HepG2 (cell line): ENCODE results near the gene PLXNB2. TPM values are rescaled to one million over a fixed set of nuclear protein-coding genes. Genes with fewer than 3 reads are reported as not detected.

Experiments
- ATAC-seq: fragments of 200-7000 bp; cut with Tn5 transposase; 3 replicates; pipeline ENCODE4 v1.9.1; 2020; ENCODE audit warnings: mild to moderate bottlenecking, moderate library complexity
- BruUV-seq: library from RNA; stranded (reverse); fragments of 400-500 nt; replicated peaks from 2 replicates; lab custom pipeline; 2021; lab: Mats Ljungman, UMichigan
- CTCF ChIA-PET: fragments of 300-600 bp; formaldehyde crosslinking; extraction: SDS; loops from one replicate; lab custom pipeline; 2021; ENCODE audit warnings: low total read pairs, inconsistent platforms, low intra/inter-chr PET ratio; lab: Yijun Ruan, JAX
- POLR2A ChIA-PET: fragments of 350-600 bp; sonication (Branson Sonifier 250); formaldehyde crosslinking; loops from one replicate; lab custom pipeline; 2020; ENCODE audit warnings: antibody characterized with exemption, inconsistent platforms; lab: Yijun Ruan, JAX
- DNase-seq: peaks from one replicate; pipeline ENCODE4 v3.0.0-alpha.2; 2015; ENCODE audit warnings: low spot score
- FAIRE-seq: peaks from 3 replicates; lab custom pipeline; 2011; peaks lifted over from hg19 to GRCh38; lab: Jason Lieb, UNC
- H2AFZ ChIP-seq: one replicate; pipeline ENCODE4 v1.6.1; 2011; ENCODE audit warnings: low read length, inconsistent platforms
- H3K27ac ChIP-seq: fragments of 300-600 bp; 3 replicates; pipeline ENCODE4 v1.8.0; 2011; ENCODE audit warnings: mixed run types, mild to moderate bottlenecking, mixed read lengths, low read length, inconsistent platforms; ENCODE audit not compliant: insufficient read depth; ENCODE audit errors: extremely low read length
- H3K27me3 ChIP-seq, 2 experiments: fragments of 200-600 bp in 1 of 2; 2 replicates in 1 of 2; 3 replicates in 1 of 2; pipeline versions ENCODE4 v1.6.0 to v1.8.0; 2011; ENCODE audit warnings: low read length in 2 of 2, mild to moderate bottlenecking in 2 of 2, moderate library complexity in 2 of 2, inconsistent platforms in 1 of 2; ENCODE audit not compliant: insufficient read depth in 2 of 2, control insufficient read depth in 1 of 2
- H3K36me3 ChIP-seq, 2 experiments: fragments of 200-600 bp in 1 of 2; replicated peaks in 1 of 2; 2 replicates in 1 of 2; 3 replicates in 1 of 2; pipeline versions ENCODE4 v1.5.1 to v1.8.0; 2011; ENCODE audit warnings: low read length in 2 of 2, inconsistent platforms in 1 of 2; ENCODE audit not compliant: insufficient read depth in 2 of 2, control insufficient read depth in 1 of 2
- H3K4me1 ChIP-seq: 2 replicates; pipeline ENCODE4 v1.5.1; 2012; ENCODE audit warnings: low read length, inconsistent platforms; ENCODE audit not compliant: insufficient read depth
- H3K4me2 ChIP-seq: 2 replicates; pipeline ENCODE4 v1.6.0; 2011; ENCODE audit warnings: low read depth, low read length, inconsistent platforms
- H3K4me3 ChIP-seq, 3 experiments: fragments of 200-600 bp in 1 of 3; sonication (generic), shearing (Covaris generic) in 1 of 3; replicated peaks in 1 of 3; 2 replicates each; pipeline ENCODE4 v1.5.1; 2011 to 2016; ENCODE audit warnings: low read length in 3 of 3, inconsistent platforms in 2 of 3, low read depth in 2 of 3, mild to moderate bottlenecking in 2 of 3, control low read depth in 1 of 3, mixed read lengths in 1 of 3; ENCODE audit not compliant: insufficient read depth in 1 of 3
- H3K79me2 ChIP-seq: one replicate; pipeline ENCODE4 v1.6.1; 2011; ENCODE audit warnings: low read length, inconsistent platforms; ENCODE audit not compliant: insufficient read depth
- H3K9ac ChIP-seq: 2 replicates; pipeline ENCODE4 v1.6.0; 2011; ENCODE audit warnings: mild to moderate bottlenecking, low read depth, low read length, inconsistent platforms; ENCODE audit not compliant: insufficient read depth
- H3K9me3 ChIP-seq: 2 replicates; pipeline ENCODE4 v1.5.1; 2012; ENCODE audit warnings: mild to moderate bottlenecking, low read length
- H4K20me1 ChIP-seq: 2 replicates; pipeline ENCODE4 v1.6.0; 2011; ENCODE audit warnings: inconsistent platforms, mild to moderate bottlenecking, low read length, moderate library complexity; ENCODE audit not compliant: insufficient read depth
- AGO2 ChIP-seq: fragments of 200-400 bp; formaldehyde crosslinking; optimal IDR thresholded peaks from 2 replicates; pipeline ENCODE3; 2017; ENCODE audit warnings: mild to moderate bottlenecking, low read depth, low read length, moderate library complexity
- ATF1 ChIP-seq: IDR thresholded peaks from 2 replicates; pipeline ENCODE4 v1.6.1; 2016; ENCODE audit warnings: mild to moderate bottlenecking, control low read depth
- DMTF1 ChIP-seq: sonication (generic); formaldehyde crosslinking; IDR thresholded peaks from 2 replicates; pipeline ENCODE4 v1.4.0; 2020; ENCODE audit warnings: mild to moderate bottlenecking, missing genetic modification reagents
- HHEX ChIP-seq: IDR thresholded peaks from 2 replicates; pipeline ENCODE4 v1.6.1; 2016; ENCODE audit warnings: control low read depth
- IKZF1 ChIP-seq: fragments of 450-650 bp; IDR thresholded peaks from 2 replicates; pipeline ENCODE4 v1.7.1; 2016
- MAFG ChIP-seq: sonication (generic); formaldehyde crosslinking; IDR thresholded peaks from 2 replicates; pipeline ENCODE4 v1.5.1; 2020; ENCODE audit warnings: mild to moderate bottlenecking, missing genetic modification reagents
- MLLT10 ChIP-seq: sonication (generic); formaldehyde crosslinking; IDR thresholded peaks from 2 replicates; pipeline ENCODE4 v1.4.0; 2020; ENCODE audit warnings: missing genetic modification reagents
- PAF1 ChIP-seq: IDR thresholded peaks from 2 replicates; pipeline ENCODE4 v1.6.1; 2016; ENCODE audit warnings: missing genetic modification reagents, missing compliant biosample characterization
- ZBTB40 ChIP-seq, 2 experiments: fragments of 450-650 bp in 1 of 2; sonication (generic) in 1 of 2; formaldehyde crosslinking in 1 of 2; IDR thresholded peaks; 2 replicates each; pipeline versions ENCODE4 v1.6.1 to v1.8.0; 2016 to 2022; ENCODE audit warnings: antibody characterized with exemption in 1 of 2, mild to moderate bottlenecking in 1 of 2, missing genetic modification reagents in 1 of 2
- ZNF234 ChIP-seq: sonication (generic); formaldehyde crosslinking; conservative IDR thresholded peaks from 2 replicates; pipeline ENCODE4 v1.5.1; 2020; ENCODE audit warnings: mild to moderate bottlenecking, missing genetic modification reagents
- ZNF629 ChIP-seq: sonication (generic); formaldehyde crosslinking; conservative IDR thresholded peaks from 2 replicates; pipeline ENCODE4 v1.5.0; 2020; ENCODE audit warnings: missing genetic modification reagents
- WGBS: methylation state at CpG from one replicate; pipeline ENCODE4 v1.1.6; 2017; ENCODE audit warnings: low lambda C conversion rate; 5-methylcytosine and 5-hydroxymethylcytosine counted together
- in situ Hi-C: cut with HindIII; loops from 2 replicates; pipeline ENCODE4 v1.10.0; 2017; ENCODE audit warnings: low pct_unique_long_range_greater_than_20kb; ENCODE audit not compliant: extremely low pct_ligation_motif_present
- intact Hi-C: fragments of 100-400 bp; cut with micrococcal nuclease; formaldehyde crosslinking; loops from one replicate; pipeline ENCODE4 v1.10.0; 2022; ENCODE audit not compliant: unreplicated experiment
- polyA plus RNA-seq, 8 experiments: library from polyadenylated mRNA; depleted of rRNA in 3 of 8; stranded (reverse) in 7 of 8; unstranded in 1 of 8; fragments of >200 nt; fragmentation: Illumina TruSeq in 4 of 8; extraction: Trizol in 4 of 8; gene quantifications; 2 replicates each; pipeline versions ENCODE4 v1.2.1 to v1.2.3, GENCODE V29; 2011 to 2016; ENCODE audit warnings: low read depth in 4 of 8, missing spikeins in 1 of 8, mixed read lengths in 1 of 8; ENCODE audit not compliant: insufficient read depth in 1 of 8
- total RNA-seq, 5 experiments: library from RNA; depleted of rRNA; stranded (reverse); fragments of >200 nt; fragmentation: Illumina TruSeq; extraction: Trizol; gene quantifications; 2 replicates each; pipeline ENCODE4 v1.2.3, GENCODE V29; 2016; ENCODE audit warnings: low read depth in 1 of 5

Gene PLXNB2
- total and polyA plus RNA-seq, 2 of the 13 experiments (the other 11 are each of a cell fraction or from before 2014, with no cell fraction given): 32.6 to 68.9 TPM

- H3K79me2 ChIP-seq: peaks cover 26% of the 10 kb centered on the region
- no peak overlapping the region for H3K27ac ChIP-seq
- no peak for DNase-seq
- in situ Hi-C loops (no loop called here), intact Hi-C loops (no loop called here)
- CTCF ChIA-PET: no interaction called here
- no peak overlapping the region for H2AFZ ChIP-seq
- peaks cover 7% of the 10 kb centered on the region; the same call in 1 of the 2 replicates for H4K20me1 ChIP-seq
- H3K27me3 ChIP-seq: no peaks in the 10 kb centered on the region; a peak in 1 of 5 replicates
- H3K9me3 ChIP-seq: no peaks in the 10 kb centered on the region
- POLR2A ChIA-PET: no interaction called here
- TF ChIP-seq ZNF234 (no peak), PAF1 (no peak), ATF1 (CRISPR knock-in tag) (no peak), ZNF629 (no peak), MLLT10 (CRISPR knock-in tag) (no peak), IKZF1 (no peak), MAFG (CRISPR knock-in tag) (no peak), DMTF1 (CRISPR knock-in tag) (no peak), AGO2 (peak; percentile 85), ZBTB40 (IDR thresholded peaks at IDR 0.05) (no peak), ZBTB40 (CRISPR knock-in tag; IDR thresholded peaks at IDR 0.05) (0 out of 2 replicates have a peak, but pooled peaks have one; percentile 9), HHEX (no peak)
- peaks cover 49% of the 10 kb centered on the region for H3K4me1 ChIP-seq
- no TSS peak for BruUV-seq
- H3K36me3 ChIP-seq: peaks cover 2 to 9% of the 10 kb centered on the region in 2 experiments; a peak in 2 of 5 replicates
- no peak for ATAC-seq
- no peak for FAIRE-seq
- 91% methylated on average over 14 of the region's 16 CpGs for WGBS
- H3K4me3 ChIP-seq: no peak overlapping the region
- H3K9ac ChIP-seq: no peak overlapping the region
- no peak overlapping the region for H3K4me2 ChIP-seq
Observed at GRCh38 chr22:50247748-50248147, 59.7 kb downstream of the PLXNB2 start.
